Parathyroid adenoma (tissue), 2 donors: Measurements from ENCODE around the gene FGD2.
"Not testable (repeated sequence)": the region's sequence is repeated elsewhere in the genome, so short reads cannot be mapped to it uniquely, and the experiment has no call there.

ENCODE experiments used
- H2AFZ ChIP-seq: fragments of 300-600 bp; sonication (generic); one replicate; pipeline ENCODE4 v1.7.0; 2017; ENCODE audit warnings: antibody characterized with exemption, mild to moderate bottlenecking
- H3K27ac ChIP-seq: fragments of 300-600 bp; sonication (generic); one replicate; pipeline ENCODE4 v1.7.0; 2017
- H3K27me3 ChIP-seq: fragments of 300-600 bp; sonication (generic); one replicate; pipeline ENCODE4 v1.7.0; 2017; ENCODE audit warnings: low read length; ENCODE audit not compliant: control insufficient read depth, insufficient read depth
- H3K36me3 ChIP-seq: fragments of 300-600 bp; sonication (generic); one replicate; pipeline ENCODE4 v1.7.0; 2017; ENCODE audit warnings: low read length; ENCODE audit not compliant: control insufficient read depth, insufficient read depth
- H3K4me1 ChIP-seq: fragments of 300-600 bp; sonication (generic); one replicate; pipeline ENCODE4 v1.7.0; 2017; ENCODE audit warnings: control low read depth
- H3K4me2 ChIP-seq: fragments of 300-600 bp; sonication (generic); one replicate; pipeline ENCODE4 v1.7.0; 2017; ENCODE audit warnings: low read length
- H3K4me3 ChIP-seq: fragments of 300-600 bp; sonication (generic); one replicate; pipeline ENCODE4 v1.7.0; 2017; ENCODE audit warnings: low read depth, low read length
- H3K79me2 ChIP-seq: fragments of 300-600 bp; sonication (generic); one replicate; pipeline ENCODE4 v1.7.0; 2017; ENCODE audit warnings: control low read depth
- H3K9ac ChIP-seq: fragments of 300-600 bp; sonication (generic); one replicate; pipeline ENCODE4 v1.7.0; 2017; ENCODE audit warnings: mild to moderate bottlenecking
- H3K9me3 ChIP-seq: fragments of 300-600 bp; sonication (generic); one replicate; pipeline ENCODE4 v1.7.0; 2017; ENCODE audit warnings: low read length; ENCODE audit not compliant: control insufficient read depth
- TF ChIP-seq, protein P1 (sequence below): fragments of 300-600 bp; sonication (generic); IDR thresholded peaks from one replicate; pipeline ENCODE4 v1.7.0; 2017; ENCODE audit warnings: antibody characterized with exemption, mild to moderate bottlenecking
- donor health status: primary hyperparathyroidism.

FGD2 gene

DNA sequence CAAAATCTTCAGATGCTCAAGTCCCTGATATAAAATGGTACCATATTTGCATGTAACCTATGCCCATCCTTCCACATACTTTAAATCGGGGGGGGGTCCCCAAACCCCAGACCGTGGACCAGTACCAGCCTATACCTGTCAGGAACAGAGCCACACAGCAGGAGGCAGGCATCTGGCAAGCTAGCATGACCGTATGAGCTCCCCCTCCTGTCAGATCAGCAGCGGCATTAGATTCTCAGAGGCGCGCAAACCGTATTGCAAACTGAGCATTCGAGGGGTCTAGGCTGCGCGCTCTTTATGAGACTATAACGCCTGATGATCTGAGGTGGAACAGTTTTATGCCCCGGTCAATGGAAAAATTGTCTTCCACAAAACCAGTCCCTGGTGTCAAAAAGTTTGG is 30.7 kb downstream of the FGD2 start:
- Histone ChIP-seq H3K4me2 (no peak overlapping the region), H3K79me2 (no peaks in the 10 kb centered on the region), H3K4me1 (no peaks in the 10 kb centered on the region), H3K9ac (no peak overlapping the region), H3K9me3 (no peaks in the 10 kb centered on the region), H3K27ac (no peak overlapping the region), H3K36me3 (no peaks in the 10 kb centered on the region), H2AFZ (no peak overlapping the region), H3K27me3 (no peaks in the 10 kb centered on the region), H3K4me3 (no peak overlapping the region)
- TF ChIP-seq, protein P1, sequence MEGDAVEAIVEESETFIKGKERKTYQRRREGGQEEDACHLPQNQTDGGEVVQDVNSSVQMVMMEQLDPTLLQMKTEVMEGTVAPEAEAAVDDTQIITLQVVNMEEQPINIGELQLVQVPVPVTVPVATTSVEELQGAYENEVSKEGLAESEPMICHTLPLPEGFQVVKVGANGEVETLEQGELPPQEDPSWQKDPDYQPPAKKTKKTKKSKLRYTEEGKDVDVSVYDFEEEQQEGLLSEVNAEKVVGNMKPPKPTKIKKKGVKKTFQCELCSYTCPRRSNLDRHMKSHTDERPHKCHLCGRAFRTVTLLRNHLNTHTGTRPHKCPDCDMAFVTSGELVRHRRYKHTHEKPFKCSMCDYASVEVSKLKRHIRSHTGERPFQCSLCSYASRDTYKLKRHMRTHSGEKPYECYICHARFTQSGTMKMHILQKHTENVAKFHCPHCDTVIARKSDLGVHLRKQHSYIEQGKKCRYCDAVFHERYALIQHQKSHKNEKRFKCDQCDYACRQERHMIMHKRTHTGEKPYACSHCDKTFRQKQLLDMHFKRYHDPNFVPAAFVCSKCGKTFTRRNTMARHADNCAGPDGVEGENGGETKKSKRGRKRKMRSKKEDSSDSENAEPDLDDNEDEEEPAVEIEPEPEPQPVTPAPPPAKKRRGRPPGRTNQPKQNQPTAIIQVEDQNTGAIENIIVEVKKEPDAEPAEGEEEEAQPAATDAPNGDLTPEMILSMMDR, result no peak

DNA sequence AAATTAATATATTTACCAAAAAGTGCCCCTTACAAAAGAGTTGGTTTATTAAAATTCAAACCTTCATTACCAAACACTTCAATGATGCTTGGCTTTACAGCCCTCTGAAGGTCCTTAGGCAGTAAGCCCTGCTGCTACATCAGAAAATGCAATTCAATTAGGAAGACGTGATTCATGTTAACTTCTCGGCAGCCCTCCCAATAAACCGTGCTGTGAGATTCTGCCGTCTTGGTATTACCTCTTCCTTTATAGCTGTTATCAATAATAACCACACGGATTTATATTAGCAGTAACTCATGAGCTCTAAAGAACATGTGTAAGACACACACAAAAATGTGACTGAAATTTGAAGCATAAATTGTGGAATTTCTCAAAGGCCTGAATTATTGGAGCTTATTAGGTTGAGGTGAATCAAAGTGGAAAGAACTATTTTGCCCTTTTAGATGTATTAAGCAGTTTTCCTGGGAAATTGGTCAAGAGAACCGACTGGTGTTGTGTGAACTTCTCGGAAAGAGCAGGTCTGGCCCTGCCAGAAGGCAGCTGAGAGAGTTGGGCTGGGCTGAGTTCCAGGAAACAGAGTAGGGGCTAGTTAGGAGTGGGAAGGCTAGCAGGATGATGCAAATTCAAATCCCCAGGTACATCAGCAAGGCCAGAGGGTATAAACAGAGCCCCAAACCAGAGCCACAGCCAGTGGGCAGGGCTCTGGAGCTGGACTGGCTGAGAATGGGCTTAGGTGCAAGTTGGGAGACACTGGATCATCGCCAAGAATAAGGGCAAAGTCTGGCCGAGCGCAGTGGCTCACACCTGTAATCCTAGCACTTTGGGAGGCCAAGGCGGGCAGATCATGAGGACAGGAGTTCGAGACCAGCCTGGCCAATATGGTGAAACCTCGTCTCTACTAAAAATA is 33.1 kb downstream of the FGD2 start:
- H3K4me1 ChIP-seq, result no peaks in the 10 kb centered on the region
- H3K4me2 ChIP-seq, result no peak overlapping the region
- no peaks in the 10 kb centered on the region for H3K36me3 ChIP-seq
- H3K79me2 ChIP-seq, result no peaks in the 10 kb centered on the region
- TF ChIP-seq, protein P1, result no peak
- H3K9me3 ChIP-seq, result no peaks in the 10 kb centered on the region
- no peak overlapping the region for H3K27ac ChIP-seq
- H3K9ac ChIP-seq, result no peak overlapping the region
- no peaks in the 10 kb centered on the region for H3K27me3 ChIP-seq
- no peak overlapping the region for H2AFZ ChIP-seq
- H3K4me3 ChIP-seq, result no peak overlapping the region

DNA sequence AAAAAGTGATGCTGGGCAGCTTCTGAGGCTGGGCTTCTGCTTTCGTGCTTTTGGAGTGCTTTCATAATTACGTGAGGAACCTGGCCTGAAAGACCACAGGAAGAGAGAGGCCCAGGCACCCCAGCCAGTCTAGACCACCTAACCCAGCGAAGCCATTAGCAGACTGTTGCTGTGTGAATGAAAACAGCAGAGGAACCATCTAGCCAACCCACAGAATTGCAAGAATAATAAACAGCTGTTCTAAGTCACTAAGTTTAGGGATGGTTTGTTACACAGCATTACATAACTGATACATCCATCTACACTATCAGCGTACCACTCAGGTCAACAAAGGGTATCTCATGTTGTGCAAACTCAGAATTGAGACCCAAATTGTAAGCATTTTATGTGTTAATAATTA is 34.5 kb downstream of the FGD2 start:
- Histone ChIP-seq H3K27ac (no peak overlapping the region), H3K4me2 (no peak overlapping the region), H3K9ac (no peak overlapping the region), H3K4me1 (no peaks in the 10 kb centered on the region), H3K4me3 (no peak overlapping the region), H3K27me3 (no peaks in the 10 kb centered on the region), H3K36me3 (no peaks in the 10 kb centered on the region), H3K9me3 (no peaks in the 10 kb centered on the region), H3K79me2 (no peaks in the 10 kb centered on the region), H2AFZ (no peak overlapping the region)
- TF ChIP-seq, protein P1, result no peak

DNA sequence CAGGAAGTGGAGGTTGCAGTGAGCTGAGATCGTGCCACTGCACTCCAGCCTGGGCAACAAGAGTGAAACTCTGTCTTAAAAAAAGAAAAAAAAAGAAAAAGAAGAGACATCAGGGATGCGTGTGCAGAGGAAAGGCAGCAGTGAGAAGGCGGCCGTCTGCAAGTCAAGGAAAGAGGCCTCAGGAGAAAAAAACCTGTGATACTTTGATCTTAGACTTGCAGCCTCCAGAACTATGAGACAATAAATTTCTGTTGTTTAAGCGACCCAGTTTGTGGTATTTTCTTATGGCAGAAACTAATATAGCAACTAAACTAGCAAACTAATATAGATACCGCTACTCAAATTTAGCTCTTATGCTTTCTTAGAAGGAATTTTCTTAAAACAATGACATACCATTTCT is 36.1 kb downstream of the FGD2 start:
- Histone ChIP-seq H3K36me3 (no peaks in the 10 kb centered on the region), H3K27ac (no peak overlapping the region), H3K79me2 (no peaks in the 10 kb centered on the region), H3K4me2 (no peak overlapping the region), H3K9me3 (no peaks in the 10 kb centered on the region), H3K4me1 (peaks cover 6% of the 10 kb centered on the region), H3K27me3 (no peaks in the 10 kb centered on the region), H2AFZ (no peak overlapping the region), H3K9ac (no peak overlapping the region), H3K4me3 (no peak overlapping the region)
- TF ChIP-seq, protein P1, result no peak

DNA sequence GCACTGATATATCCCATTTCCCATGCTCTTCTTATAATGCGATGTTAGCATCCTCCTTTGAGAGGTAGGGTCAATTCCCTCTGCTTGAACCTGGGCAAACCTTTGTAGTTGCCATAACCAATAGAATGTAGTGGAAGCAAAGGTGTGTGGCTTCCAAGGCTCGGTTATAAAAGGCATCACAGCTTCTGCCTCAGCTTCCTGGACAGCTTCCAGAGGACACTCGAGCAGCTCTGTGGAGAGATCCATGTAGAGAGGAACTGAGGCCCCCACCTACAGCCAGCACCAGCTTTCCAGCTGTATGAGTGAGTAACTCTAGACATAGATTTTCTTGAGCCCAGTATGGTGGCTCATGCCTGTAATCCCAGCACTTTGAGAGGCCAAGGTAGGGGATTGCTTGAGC is 36.7 kb downstream of the FGD2 start:
- Histone ChIP-seq H3K4me1 (peaks cover 6% of the 10 kb centered on the region), H2AFZ (no peak overlapping the region), H3K27me3 (no peaks in the 10 kb centered on the region), H3K9me3 (no peaks in the 10 kb centered on the region), H3K36me3 (no peaks in the 10 kb centered on the region), H3K4me2 (no peak overlapping the region), H3K27ac (no peak overlapping the region), H3K4me3 (no peak overlapping the region), H3K79me2 (no peaks in the 10 kb centered on the region), H3K9ac (no peak overlapping the region)
- TF ChIP-seq, protein P1, result no peak

DNA sequence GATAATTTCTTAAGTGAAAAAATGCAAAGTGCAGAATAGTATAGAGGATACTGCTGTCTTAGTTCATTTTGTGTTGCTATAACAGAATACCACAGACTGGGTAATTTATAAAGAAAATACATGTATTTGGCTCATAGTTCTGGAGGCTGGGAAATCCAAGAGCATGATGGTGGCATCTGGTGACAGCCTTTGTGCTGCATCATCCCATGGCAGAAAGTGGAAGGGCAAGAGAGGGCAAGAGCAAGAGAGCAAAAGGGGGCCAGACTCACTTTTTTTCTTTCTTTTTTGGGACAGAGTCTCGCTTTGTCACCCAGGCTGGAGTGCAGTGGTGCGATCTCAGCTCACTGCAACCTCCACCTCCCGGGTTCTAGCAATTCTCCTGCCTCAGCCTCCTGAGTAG is 37.6 kb downstream of the FGD2 start:
- H3K9me3 ChIP-seq, H3K9ac ChIP-seq, H3K4me1 ChIP-seq, H3K27ac ChIP-seq, H3K36me3 ChIP-seq, H3K27me3 ChIP-seq, H3K79me2 ChIP-seq, H2AFZ ChIP-seq, H3K4me2 ChIP-seq, H3K4me3 ChIP-seq: not testable (repeated sequence)
